Measurements from ENCODE around the gene EIF3B. TPM values are rescaled to one million over a fixed set of nuclear protein-coding genes. Genes with fewer than 3 reads are reported as not detected.

Gene EIF3B
- total and polyA plus RNA-seq, 9 of the 15 experiments (the other 6 are each of a cell fraction or from before 2014, with no cell fraction given): 25.9 to 494 (median 357) TPM

- TF ChIP-seq CBFB (CRISPR knock-in tag; IDR thresholded peaks at IDR 0.05) (no peak), FIP1L1 (IDR thresholded peaks at IDR 0.05; ENCODE audit: low read depth, low read length, poor library complexity, severe bottlenecking) (no peak), KLF6 (CRISPR knock-in tag; IDR thresholded peaks at IDR 0.05; ENCODE audit: borderline replicate concordance) (peak; percentile 80; the same call in 1 of the 2 replicates), OTX1 (CRISPR knock-in tag; IDR thresholded peaks at IDR 0.05) (no peak; the same call in 1 of the 2 replicates), CAMTA2 (CRISPR knock-in tag; conservative IDR thresholded peaks at IDR 0.05) (no peak), DLX4 (CRISPR knock-in tag; IDR thresholded peaks at IDR 0.05) (no peak), ZNF174 (CRISPR knock-in tag; IDR thresholded peaks at IDR 0.05) (no peak), MCM7 (IDR thresholded peaks at IDR 0.05) (no peak), ZNF140 (CRISPR knock-in tag; IDR thresholded peaks at IDR 0.05) (no peak), ATF1 (CRISPR knock-in tag; IDR thresholded peaks at IDR 0.05) (no peak), ATF1 (tag; IDR thresholded peaks at IDR 0.05) (peak; percentile 94), SMARCA4 (IDR thresholded peaks at IDR 0.05) (no peak), NRF1 (conservative IDR thresholded peaks at IDR 0.05 in 1 of 2, IDR thresholded peaks at IDR 0.05 in 1 of 2) (peak; percentile 30 to 52), FOXJ3 (CRISPR knock-in tag; IDR thresholded peaks at IDR 0.05) (no peak), KDM5B (IDR thresholded peaks at IDR 0.05; ENCODE audit: insufficient replicate concordance, low read depth, low read length) (peak; percentile 80), KHSRP (IDR thresholded peaks at IDR 0.05) (no peak), ZNF41 (CRISPR knock-in tag; conservative IDR thresholded peaks at IDR 0.05) (no peak), MAFK (IDR thresholded peaks at IDR 0.05; ENCODE audit: low read length) (peak; percentile 30; the same call in 1 of the 2 replicates), BCL6 (CRISPR knock-in tag; IDR thresholded peaks at IDR 0.05) (0 out of 2 replicates have a peak, but pooled peaks have one; percentile 43), RBM15 (IDR thresholded peaks at IDR 0.05; ENCODE audit: insufficient read depth, low read length) (no peak), SMC3 (conservative IDR thresholded peaks at IDR 0.05; ENCODE audit: insufficient read depth, low read depth, low read length) (no peak), TRIM28 (IDR thresholded peaks at IDR 0.05) (peak; percentile 34; the same call in 1 of the 2 replicates), SMARCE1 (IDR thresholded peaks at IDR 0.05) (no peak), KDM1A (IDR thresholded peaks at IDR 0.05) (no peak), SREBF1 (IDR thresholded peaks at IDR 0.05; ENCODE audit: borderline replicate concordance, low read depth, low read length) (peak; percentile 68), ZKSCAN3 (CRISPR knock-in tag; IDR thresholded peaks at IDR 0.05) (no peak), HDAC2 (IDR thresholded peaks at IDR 0.05) (no peak), JUND (IDR thresholded peaks at IDR 0.05; ENCODE audit: borderline replicate concordance, low read depth, low read length) (peak; percentile 92), JUND (tag; IDR thresholded peaks at IDR 0.05; ENCODE audit: borderline replicate concordance, low read depth, low read length) (no peak; the same call in 2 of the 3 replicates), POLR2H (tag; IDR thresholded peaks at IDR 0.05; ENCODE audit: low read depth) (no peak; the same call in 1 of the 2 replicates), ZNF24 (IDR thresholded peaks at IDR 0.05) (no peak), NR3C1 (CRISPR knock-in tag; IDR thresholded peaks at IDR 0.05) (no peak), THAP7 (CRISPR knock-in tag; IDR thresholded peaks at IDR 0.05) (no peak), POLR2AphosphoS5 (IDR thresholded peaks at IDR 0.05; ENCODE audit: control insufficient read depth, insufficient read depth, low read depth, low read length) (peak; percentile 59; the same call in 1 of the 2 replicates), ZNF436 (CRISPR knock-in tag; IDR thresholded peaks at IDR 0.05) (no peak)
These were observed at the start of gene EIF3B (continued) for GRCh38 chr7:2354186-2354938.

All from K562 (cell line).